GM18517 (cell line): ENCODE data around the gene HDLBP.

Source experiments
- ATAC-seq: cut with Tn5 transposase; IDR thresholded peaks from one replicate; pipeline ENCODE4 v1.9.1; 2021; ENCODE audit warnings: mild to moderate bottlenecking, moderate library complexity; ENCODE audit not compliant: unreplicated experiment

Gene HDLBP

DNA sequence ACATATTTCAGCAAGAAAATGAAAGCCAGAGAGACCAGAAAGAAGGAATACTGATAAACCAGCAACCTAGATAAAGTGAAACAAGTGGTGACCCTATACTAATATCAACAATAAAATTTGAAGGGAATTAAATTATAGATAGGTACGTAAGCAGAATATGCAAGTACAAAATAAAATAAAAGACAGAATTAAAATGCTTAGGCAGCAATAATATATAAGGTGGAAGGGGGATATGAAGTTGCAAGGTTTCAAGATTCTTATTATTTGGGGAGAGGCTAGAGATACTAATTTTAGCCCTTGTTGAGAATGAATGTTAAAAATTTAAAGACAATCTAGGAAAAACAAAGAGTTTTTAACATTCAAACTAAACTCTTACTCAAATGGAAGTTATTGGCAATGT, 39.6 kb downstream of the HDLBP start:
- no peak for ATAC-seq

DNA sequence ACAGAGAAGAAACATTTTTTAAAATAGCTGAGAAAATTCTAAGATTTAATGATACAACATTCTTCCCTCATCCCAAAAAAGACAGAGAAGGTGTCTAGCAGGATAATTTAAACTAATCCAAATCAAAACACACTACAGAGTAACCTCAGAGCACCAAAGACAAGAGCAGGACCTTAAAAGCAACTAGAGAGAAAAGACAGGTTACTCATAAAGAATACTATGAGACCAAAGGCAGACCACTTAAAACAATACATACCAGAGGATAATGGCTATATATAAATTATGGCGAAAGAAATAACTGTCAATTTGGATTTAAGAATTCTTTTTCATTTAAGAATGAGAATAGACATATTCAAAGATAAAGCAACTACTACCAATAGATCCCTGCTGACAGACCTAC, 40.0 kb downstream of the HDLBP start:
- no peak for ATAC-seq

DNA sequence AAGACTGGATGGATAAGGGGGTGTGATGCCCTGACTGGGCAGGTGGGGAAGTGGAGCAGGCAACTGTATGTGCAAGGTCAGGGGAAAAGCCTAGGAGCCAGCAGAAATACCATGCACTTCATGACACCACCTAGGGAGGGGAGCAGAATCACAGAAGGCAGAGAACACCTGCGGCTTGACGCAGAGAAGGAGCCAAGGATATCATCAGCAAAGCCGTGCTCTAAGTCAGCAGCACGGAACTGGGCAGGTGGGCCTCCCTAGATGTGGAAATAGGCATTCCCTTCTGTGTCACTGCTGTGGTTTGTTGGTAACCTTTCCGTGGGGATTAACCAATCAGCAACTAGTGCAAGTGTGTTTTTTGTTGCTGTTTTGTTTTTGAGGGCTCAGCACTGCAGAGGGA, 41.3 kb downstream of the HDLBP start:
- ATAC-seq, result no peak

DNA sequence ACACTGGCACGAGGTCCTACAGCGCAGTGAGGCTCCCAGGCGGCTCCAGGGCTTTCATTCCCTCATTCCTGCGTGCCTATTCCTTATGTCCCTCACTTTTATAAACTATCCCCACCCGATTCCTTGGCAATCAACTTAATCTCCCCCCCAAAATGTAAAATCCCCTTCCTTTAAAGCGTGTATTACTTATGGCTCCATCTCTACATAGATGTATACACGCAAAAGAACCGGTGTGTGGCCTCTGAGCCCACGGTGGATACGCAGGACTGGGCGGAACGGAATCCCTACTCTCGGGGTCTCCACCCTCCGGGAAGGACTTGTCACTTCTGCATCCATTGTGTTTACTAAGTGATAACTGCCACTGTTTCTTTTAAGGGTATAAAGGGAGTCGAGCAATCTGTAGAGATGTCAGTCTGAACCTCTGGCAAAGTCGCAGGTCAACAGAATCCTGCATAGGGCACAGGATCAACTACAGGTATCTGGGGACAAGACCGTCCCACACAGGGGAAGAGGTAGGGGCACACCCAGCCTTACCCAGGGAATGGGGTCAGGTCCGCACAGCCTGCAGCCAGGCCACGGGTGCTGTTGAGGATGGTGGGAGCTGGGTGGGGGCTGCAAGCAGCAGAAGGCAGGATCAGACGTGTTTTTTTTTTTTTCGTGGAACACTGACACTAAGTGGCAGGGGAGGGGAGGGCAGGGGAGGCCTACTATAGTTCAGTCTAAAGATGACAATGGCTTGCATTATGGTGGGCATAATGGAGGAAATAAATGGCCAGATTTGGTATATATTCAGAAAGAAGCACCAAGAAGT, 42.1 kb downstream of the HDLBP start:
- no peak for ATAC-seq

DNA sequence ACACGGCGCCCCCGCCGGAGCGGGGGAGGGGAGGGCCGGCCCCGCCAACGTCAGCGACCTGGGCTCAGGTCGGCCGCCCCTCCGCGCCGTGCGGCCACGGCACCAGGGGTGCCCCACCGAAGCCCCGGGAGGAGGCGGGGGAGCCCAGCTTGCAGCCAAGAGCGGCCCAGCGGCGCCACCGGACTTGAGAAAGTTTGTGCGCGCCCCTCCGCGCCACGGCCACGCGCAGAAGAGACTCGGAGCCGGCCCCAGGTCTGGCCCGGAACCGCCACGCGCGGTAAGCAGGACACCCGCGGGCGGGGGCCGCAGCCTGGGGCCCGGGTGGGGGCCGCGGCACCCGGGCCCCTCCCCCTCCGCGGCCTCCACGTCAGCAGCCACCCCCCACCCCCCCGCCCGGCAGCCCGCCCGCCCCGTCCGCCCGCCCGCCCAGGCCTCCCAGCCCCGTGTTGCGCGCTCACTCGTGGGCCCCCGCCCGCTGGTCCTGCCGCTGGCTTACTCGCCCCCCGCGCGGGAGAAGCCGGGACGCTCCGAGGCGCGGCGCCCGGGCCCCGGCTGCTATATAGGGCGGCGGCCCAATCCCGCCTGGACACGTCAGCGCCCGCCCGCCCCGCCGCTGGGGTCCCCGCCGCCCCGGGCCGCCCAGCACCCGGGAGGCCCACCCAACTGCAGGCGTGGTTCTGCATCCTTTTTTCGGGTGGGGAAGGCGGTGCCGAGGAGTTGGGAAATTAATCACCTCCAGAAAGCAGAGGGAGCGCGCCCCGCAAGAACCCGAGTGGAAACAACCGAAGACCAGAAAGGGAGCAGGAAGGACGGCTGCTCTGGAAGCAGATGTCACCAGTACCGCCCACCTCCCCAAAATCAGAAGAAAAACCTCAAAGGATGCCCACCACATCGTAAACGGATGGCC, 42.9 kb downstream of the HDLBP start:
- ATAC-seq, result no peak

DNA sequence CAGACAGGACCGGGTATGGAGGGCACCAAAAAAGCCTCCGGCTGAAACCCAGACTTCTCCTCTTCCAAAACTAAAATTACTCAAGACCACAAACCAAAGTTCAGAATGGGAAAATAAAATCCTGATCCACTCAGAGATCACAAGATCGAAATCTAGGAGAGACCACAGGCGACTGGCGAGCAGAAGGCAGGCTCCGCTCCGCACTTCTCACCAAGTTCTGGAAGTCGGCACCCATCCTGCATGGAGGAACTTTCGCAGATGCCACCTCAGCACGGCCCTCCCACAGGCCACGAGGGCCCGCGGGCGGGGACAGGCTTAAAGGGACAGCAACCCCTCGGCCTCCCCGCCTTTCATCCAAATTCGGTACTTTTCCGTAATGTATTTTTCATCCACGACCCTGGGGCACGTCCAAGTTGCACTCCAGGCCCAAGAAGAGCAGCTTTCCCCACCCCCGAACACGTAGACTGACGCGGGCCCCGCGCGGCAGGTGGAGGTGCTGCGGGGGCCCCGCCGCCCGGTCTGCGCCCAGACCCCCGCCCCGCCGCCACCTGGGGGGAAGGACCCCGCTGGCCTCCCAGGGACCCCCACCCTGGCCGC, 43.7 kb downstream of the HDLBP start:
- ATAC-seq, result no peak

DNA sequence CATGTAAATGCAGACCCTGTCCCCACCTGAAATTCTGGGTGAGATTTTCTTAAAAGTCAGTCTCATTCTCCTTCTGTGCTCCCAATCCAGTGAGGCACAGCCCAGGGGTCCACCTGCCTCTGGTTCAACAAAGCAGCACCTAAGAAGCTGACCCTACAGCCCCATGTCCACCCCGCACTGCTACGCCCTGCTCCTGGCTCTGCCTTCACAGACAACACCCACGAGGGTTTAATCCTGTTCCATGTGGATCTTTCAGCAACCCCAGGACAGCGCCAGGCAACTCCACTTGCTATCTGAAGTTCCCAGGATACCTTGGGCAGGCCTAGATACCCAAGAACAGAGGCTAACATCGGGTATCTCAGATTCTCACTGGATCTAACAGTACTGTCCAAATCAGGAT, 44.9 kb downstream of the HDLBP start:
- ATAC-seq, result no peak

DNA sequence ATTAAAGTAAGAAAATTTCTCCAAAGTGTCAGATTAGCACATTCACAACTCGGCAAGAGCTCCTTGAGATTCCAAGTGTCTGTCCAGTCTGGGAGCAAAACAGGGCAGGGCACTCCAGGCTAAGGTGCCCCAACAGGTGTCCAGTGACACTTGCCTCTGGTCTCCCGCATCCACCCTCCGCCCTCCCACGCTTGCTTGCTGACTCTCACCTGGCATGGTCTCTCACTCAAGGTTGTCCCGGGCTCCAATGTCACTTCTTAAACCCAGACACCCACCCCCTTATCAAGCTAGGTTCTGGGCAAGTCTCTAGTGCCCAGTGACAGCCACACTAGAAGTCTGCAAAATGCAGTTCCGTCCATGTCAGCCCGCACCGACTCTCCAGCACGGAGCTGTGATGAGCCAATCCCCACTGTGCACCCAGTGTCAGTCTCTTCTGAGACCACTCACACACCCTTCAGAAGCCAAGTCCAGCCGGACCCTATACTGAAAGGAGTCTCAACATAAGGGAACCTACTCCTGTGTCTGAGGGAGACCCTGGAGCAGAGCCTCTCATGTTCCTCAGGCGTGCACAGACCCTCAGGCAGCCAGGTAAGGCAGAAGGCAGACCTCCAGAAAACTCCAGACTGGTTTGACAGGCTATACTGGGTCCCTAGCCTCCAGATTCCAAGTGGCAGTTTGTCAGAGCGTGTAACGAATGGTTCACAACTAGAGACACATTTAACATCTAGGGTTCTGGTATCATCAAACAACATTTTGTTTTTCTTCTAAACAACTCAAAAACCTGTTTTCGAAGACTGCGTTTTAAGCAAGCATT, 45.6 kb downstream of the HDLBP start:
- no peak for ATAC-seq

DNA sequence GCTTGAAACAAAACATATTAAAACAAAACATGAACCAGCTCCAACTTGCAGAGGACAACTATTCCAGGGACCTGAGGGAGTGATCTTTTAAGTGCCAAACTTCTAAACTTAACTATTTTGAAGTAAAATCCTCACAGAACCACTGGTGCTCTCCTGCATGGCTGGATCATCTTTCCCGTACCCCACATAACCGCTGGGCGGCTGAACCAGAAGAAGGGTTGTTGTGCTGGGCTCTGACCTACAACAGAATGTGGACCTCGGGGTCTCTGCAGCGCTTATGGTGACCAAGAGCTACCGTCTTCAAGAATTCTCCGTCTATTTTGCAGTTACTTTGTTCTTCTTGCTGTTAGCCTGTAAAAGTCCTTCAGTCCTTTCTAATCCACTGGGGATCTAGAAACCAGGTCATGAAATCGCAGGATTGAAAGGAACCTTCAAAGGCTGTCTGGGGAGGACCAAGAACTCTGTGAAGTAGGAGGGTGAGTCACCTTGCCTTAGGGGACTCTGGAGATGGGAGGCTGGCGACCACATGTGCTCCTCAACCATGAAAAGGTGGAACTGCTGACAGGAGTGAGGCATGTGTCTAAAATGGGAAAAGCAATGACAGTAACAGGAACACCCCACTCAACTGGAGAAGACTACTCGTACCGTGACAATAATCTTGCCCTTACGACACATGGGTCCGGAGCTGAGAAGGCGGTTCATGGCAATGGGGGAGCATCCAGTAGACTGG, 46.6 kb downstream of the HDLBP start:
- ATAC-seq, result no peak

DNA sequence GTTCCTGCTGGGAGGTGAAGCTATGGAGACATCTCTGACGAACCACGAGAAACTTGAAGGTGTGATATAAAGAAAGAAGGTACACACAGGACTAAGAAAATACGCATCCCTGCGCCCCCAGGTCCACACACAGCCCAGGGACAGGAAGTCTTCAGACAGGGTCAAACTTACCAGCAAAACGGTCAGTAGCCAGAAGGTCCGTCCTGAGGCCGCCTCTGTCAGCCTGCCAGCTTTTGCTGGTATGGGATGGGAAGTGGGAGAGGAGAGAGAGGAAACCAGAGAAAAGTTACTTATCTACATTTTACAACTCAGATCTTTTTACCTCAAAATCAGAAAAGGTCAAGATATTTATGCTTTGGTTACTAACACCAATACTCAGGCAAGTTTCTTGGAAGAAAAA, 47.2 kb downstream of the HDLBP start:
- no peak for ATAC-seq

DNA sequence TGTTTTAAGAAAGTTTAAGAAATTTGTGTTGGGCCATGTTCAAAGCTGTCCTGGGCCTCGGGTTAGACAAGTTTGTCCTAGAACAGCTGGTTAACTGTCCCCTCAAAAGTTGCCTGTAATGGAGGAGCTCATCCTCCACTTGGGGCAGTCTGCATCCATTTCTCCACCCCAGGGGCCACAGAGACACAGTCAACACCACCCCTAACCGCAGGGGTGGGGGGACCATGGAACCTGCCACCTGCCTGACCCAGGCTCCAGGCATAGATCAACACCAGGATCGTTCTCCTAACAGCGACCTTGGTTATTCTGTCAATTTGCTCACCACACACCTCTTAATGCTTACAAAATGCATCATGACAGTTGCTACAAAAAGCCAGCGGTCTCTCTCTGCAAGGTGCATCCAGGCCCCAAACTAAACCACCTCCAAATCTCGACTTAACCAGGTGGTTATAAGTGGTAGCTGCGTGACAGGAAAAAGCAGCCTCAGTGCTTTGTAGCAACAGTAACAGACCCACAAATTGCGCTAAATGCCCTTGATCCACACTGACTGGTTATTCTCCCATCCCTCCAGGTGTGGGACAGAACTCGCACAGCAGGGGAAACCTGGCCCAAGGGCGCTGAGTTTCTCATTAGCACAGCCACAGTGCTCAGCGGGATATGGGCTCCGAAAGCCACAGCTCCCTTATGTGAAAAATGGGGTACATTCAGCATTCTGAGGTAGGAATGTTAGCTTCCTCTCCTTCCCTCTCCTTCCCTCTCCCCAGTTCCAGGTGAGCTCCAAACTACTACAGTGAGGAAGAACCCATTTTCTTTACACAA, 48.0 kb downstream of the HDLBP start:
- ATAC-seq, result no peak

DNA sequence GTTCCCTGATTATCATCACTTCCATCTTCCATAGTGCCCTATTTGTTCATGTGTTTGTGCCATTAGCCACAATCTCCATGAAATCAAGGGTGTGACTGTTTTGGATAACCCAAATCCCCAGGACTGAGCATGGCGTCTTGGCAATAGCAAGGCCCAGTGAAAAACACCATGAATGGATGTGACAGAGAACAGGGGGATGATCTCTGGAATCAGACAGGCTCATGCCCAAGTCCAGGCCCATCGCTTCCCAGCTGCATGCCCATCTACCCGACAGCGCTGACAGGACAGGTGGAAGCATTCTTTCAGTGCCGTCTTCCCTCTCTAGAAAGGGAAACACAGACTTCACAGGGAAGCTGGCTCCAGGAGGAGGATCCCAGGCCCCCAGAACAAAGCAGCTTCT, 50.0 kb downstream of the HDLBP start:
- no peak for ATAC-seq

DNA sequence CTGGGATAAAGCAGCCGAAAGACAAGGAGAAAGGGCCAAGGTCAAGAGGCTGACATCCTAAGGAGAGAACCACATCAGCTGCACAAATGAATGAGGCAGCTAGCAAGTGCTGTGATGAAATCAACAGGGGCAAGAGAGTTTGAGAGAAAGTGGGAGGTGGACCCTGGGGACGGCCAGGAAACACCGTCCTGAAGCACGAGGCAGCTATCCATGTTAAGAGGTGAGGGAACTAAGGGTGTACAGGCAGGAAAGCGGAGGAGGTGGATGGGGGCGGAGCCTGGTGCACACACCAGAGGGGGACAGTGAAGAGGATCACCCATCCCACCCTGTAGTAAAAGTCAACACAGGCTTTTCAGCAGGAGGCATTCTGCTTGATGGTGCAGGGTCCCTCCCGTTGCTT, 52.4 kb downstream of the HDLBP start:
- ATAC-seq, result no peak

DNA sequence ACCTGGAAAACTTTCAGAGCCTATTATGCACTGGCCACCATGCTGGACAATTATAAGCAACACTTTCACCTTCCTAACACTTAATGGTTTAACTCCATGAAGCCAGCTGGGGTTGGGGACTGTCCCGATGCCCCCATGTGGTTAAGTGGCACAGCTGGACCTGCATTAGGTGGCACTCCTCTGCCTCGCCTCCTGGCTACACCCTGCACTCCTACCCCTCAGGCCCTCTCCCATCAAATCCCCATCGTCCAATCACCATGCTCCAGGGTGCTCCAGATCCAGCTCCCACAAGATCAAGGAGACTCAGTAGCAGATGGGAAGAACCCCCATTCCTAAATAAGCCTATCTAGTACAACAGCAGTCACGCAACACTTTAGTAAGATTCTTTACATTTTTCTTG, 53.8 kb downstream of the HDLBP start:
- ATAC-seq, result no peak

DNA sequence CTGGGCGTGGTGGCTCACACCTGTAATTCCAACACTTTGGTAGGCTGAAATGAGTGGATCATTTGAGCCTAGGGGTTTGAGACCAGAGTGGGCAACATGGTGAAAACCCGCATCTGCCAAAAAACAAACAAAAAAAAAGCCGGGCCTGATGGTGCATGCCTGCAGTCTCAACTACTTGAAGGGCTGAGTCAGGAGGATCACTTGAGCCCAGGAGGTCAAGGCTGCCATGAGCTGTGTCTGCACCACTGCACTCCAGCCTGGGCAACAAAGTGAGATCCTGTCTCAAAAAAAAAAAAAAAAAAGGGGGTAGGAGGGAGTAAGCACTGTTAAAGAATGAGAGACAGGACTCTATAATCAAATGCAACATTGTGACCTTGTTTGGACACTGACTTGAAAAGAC, 54.6 kb downstream of the HDLBP start:
- ATAC-seq, result no peak

DNA sequence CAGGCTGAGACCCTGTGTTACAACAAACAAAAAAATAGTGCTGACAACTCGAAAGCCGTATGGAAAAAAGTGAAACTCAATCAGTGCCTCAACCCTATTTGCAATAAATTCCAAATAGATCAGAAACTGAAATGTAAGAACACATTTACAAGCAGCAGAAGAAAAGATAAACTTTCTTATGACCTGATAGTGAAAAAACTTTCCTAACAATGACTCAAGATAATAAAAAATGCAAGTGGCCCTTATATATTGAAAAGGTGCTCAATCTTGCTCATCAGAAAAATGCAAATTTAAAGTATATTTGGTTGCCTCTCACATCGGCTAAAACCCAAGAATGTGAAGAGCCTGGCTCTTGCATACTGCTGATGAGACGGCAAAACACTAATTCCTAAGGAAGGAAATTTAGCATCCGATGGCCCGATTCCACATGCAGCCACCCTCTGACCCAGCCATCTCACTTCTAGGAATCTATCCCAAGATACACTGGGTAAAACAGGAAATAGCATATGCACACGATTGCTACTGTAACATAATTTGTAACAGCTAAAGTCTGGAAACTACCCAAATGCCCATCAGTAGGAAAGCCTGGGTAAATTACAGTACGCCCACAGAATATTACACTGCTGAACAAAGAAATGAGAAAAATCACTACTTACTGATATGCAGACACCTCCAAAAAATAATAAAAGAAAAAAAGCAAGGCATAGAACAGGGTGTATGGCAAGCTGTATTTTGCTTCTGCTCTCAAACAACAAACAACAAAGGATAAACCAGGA, 56.8 kb downstream of the HDLBP start:
- no peak for ATAC-seq

DNA sequence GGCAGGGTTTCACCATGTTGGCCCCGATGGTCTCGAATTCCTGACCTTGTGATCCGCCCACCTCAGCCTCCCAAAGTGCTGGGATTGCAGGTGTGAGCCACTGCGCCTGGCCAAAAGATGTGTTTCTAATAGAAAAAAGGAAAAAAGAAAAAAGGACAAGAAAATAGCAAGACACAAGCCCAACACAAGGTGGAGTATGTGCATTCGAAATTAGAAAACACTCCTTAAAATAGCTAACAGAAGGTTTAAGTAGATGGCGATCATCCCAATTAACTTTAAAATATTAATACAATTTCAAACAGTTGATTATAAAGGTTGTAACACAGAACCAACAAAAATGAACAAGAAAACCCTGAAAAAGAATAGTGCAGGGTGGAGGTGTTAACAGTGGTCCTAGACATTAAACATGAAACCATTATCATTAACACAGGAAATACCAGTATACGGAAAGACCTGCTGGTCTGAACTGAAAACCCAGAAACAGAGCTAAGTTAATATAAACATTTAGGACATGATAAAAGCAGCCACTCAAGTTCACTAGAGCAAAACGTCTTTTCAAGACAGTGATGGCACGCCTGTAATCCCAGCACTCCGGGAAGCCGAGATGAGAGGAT, 57.9 kb downstream of the HDLBP start:
- ATAC-seq, result no peak

DNA sequence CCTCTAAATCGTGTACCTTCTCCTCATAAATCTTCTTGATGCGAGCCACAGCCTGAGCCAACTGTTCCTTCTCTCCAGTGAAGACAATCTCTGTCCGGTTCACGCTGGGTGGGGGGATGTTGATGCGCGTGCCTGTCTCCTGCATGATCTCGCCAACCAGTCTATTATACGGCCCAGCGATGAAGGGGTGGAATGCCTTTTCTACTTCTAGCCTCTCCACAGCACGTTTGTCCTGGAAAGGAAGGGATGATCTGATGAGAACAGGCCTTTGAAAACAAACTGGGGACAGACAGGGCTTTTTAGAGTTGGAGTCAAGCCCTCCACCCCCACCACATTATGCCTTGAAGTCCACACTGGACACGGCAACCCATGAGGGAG, 59.3 kb downstream of the HDLBP start:
- no peak for ATAC-seq
